ENCODE measurements around the gene ZNF346.

The ZNF346 gene

GRCh38 chr5:177117441-177118045 lies 95.0 kb downstream of the ZNF346 start:
- no peak for DNase-seq (ENCODE audit: low read depth in 3 of 3)

- DNase-seq (ENCODE audit: low read depth in 3 of 3) = no peak
These were observed 100.1 kb downstream of the ZNF346 start for GRCh38 chr5:177122566-177122965.

DNA sequence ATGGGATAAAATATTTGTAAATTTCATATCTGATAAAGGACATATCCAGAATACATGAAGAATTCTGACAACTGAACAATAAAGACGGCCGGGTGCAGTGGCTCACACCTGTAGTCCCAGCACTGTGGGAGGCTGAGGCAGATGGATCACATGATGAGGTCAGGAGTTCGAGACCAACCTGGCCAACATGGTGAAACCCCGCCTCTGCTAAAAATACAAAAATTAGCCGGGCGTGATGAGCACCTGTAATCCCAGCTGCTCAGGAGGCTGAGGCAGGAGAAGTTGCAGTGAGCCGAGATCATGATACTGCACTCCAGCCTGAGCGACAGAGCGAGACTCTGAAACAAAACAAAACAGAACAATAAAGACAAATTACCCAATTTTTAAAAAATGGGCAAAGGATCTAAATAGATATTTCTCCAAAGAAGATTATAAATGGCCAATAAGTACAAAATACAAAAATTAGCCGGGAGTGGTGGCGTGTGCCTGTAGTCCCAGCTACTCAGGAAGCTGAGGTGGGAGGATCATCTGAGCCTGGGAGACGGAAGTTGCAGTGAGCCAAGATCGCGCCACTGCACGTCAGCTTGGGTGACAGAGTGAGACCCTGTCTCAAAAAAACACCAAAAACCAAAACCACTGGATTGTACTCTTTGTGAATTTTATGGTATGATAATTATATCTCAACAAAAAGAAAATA lies 101.4 kb downstream of the ZNF346 start:
- no peak for DNase-seq (ENCODE audit: low read depth in 3 of 3)

DNA sequence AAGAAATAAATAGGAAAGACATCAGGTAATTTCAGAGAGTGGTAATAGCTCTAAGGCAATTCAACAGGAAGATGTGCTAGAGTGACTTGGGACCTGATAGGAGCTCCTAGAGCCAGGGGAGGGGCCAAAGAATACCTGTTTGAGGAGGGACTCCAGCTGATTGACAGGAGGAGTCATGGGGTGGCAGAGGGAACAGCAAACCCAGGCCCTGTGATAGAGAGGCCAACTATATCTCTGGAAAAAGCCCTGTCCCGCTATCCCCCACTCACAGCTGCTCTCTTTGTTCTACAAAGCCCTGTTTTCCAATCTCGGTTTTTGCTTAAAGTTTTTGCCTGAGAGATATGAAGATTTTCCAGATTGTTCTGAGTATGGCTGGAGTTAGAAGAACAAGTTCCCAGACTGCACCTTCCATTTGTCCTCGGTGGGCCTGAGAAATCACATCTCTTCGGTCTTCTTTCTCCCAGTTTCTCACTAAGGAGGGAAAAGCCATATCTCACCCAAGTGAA lies 102.0 kb downstream of the ZNF346 start:
- DNase-seq (ENCODE audit: low read depth in 3 of 3) = no peak

- DNase-seq (ENCODE audit: low read depth in 3 of 3) = no peak
These were observed 104.3 kb downstream of the ZNF346 start for GRCh38 chr5:177126771-177127170.

DNA sequence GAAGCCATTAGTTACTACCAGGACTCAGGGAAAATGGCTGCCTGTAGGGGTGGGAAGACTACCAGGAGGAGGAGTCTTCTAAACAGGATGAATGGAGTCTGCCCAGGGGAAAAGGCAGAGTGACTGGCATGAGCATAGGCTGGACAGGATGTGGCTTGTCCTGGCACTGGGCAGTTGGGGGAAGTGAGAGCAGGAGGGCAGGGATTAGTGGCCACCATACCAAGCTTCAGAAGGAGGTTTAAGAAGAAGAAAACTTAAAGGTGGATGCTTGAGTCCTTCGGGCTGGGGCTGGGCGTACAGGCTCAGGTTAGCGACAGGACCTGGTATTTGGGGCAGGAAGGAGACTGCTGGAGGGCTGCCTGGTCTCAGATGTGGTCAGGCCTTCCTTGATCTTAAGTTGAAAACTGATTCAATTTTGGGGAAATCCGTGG lies 106.1 kb downstream of the ZNF346 start:
- no peak for DNase-seq (ENCODE audit: low read depth in 3 of 3)

DNA sequence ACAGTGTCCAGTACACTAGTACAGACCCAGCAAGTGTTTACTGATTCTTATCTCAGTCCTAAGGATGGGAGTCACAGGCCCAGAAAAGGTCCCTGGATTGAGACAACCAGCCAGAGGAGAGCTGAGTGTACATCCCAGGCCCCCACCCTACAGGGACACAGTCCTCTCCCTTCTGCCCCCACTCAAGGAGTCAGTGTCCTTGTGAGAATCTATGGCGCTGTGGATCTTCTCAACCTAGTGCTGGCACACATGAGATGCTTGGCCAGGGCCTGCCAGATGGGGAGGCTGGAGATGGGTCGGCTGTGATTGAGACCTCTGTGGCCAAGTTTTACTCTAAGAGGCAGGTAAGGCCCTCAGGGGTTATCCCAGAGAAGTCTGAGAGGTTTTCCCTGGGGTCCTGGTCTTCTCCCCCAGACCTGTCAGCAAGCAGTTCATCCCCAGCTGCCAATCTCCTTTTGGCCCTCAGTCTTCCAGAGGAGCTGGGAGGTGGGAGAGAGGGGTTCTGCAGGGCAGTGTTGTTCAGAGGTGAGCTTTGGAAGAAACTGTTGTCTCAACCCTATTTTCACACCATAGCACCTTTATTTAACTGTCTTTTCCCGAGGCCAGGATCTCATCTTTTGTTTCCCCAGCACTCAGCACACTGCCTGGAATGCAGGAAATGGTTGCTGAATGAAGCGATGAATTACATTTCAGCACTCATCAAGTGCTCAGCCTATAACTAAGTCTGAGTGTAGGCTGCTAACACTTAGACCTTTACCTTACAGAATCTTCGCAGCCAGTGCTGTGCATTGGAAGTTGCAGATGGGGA lies 107.9 kb downstream of the ZNF346 start:
- no peak for DNase-seq (ENCODE audit: low read depth in 3 of 3)

All from stimulated activated CD4-positive, alpha-beta T cell treated with anti-CD3 and anti-CD28 coated beads, TNF-alpha, amount 100 ng/mL, for 24 hours (primary cell).